Activated CD4-positive, alpha-beta memory T cell treated with anti-CD3 and anti-CD28 coated beads, Interleukin-2, amount 10 ng/mL, durations not matched to agents 7 days and 5 days (primary cell): Measurements from ENCODE around the gene CDC42EP4. TPM values are rescaled to one million over a fixed set of nuclear protein-coding genes. Genes with fewer than 3 reads are reported as not detected.
"Not testable (repeated sequence)": the region's sequence is repeated elsewhere in the genome, so short reads cannot be mapped to it uniquely, and the experiment has no call there.

ENCODE experiments used
- CTCF ChIA-PET: fragments of 350-600 bp; sonication (Branson Sonifier 250); formaldehyde crosslinking; loops from one replicate; lab custom pipeline; 2021; ENCODE audit warnings: antibody characterized with exemption, inconsistent platforms; lab: Charles Lee
- POLR2A ChIA-PET: fragments of 350-600 bp; sonication (Branson Sonifier 250); formaldehyde crosslinking; loops from one replicate; lab custom pipeline; 2021; ENCODE audit warnings: antibody characterized with exemption; lab: Charles Lee
- DNase-seq: peaks from one replicate; pipeline ENCODE4 v3.0.0-alpha.2; 2020
- H3K27ac Mint-ChIP-seq: one replicate; pipeline ENCODE4 v1.8.0; 2021; ENCODE audit warnings: mild to moderate bottlenecking, mixed read lengths
- H3K27me3 Mint-ChIP-seq: one replicate; pipeline ENCODE4 v1.8.0; 2021; ENCODE audit warnings: mixed read lengths
- H3K36me3 Mint-ChIP-seq: one replicate; pipeline ENCODE4 v1.8.0; 2021; ENCODE audit warnings: low read depth, mixed read lengths
- H3K4me1 Mint-ChIP-seq: one replicate; pipeline ENCODE4 v1.8.0; 2021; ENCODE audit warnings: mixed read lengths
- H3K4me3 Mint-ChIP-seq: one replicate; pipeline ENCODE4 v1.8.0; 2021; ENCODE audit warnings: mild to moderate bottlenecking, mixed read lengths
- H3K9me3 Mint-ChIP-seq: one replicate; pipeline ENCODE4 v1.8.0; 2021; ENCODE audit warnings: mixed read lengths
- total RNA-seq, 2 experiments: library from RNA; stranded (reverse); gene quantifications; one replicate each; pipeline ENCODE4 v1.2.3, GENCODE V29; 2021

The CDC42EP4 gene
- total RNA-seq, 2 experiments from 2014 or later: 3.6 to 3.8 TPM

GRCh38 chr17:73271072-73271471 is 40.7 kb downstream of the CDC42EP4 start:
- no peaks in the 10 kb centered on the region for H3K9me3 Mint-ChIP-seq
- POLR2A ChIA-PET: no interaction called here
- no peaks in the 10 kb centered on the region for H3K27me3 Mint-ChIP-seq
- no peak for DNase-seq
- no peaks in the 10 kb centered on the region for H3K36me3 Mint-ChIP-seq
- no peak overlapping the region for H3K27ac Mint-ChIP-seq
- CTCF ChIA-PET: interaction anchor here (1.7 kb wide), 1 partner anchor 99 kb away, joined by 4 read pairs; no protein-coding TSS in a partner anchor
- H3K4me3 Mint-ChIP-seq: no peak overlapping the region
- H3K4me1 Mint-ChIP-seq: no peaks in the 10 kb centered on the region

- Mint-ChIP-seq H3K27ac (no peak overlapping the region), H3K4me3 (no peak overlapping the region), H3K27me3 (no peaks in the 10 kb centered on the region), H3K36me3 (no peaks in the 10 kb centered on the region), H3K9me3 (no peaks in the 10 kb centered on the region), H3K4me1 (no peaks in the 10 kb centered on the region)
- CTCF ChIA-PET: interaction anchor here (1.7 kb wide), 1 partner anchor 100 kb away, joined by 4 read pairs; no protein-coding TSS in a partner anchor
- DNase-seq: no peak
- POLR2A ChIA-PET: no interaction called here
Measured at GRCh38 chr17:73269791-73270190, 42.0 kb downstream of the CDC42EP4 start.

GRCh38 chr17:73269329-73269615 is 42.5 kb downstream of the CDC42EP4 start:
- H3K4me1 Mint-ChIP-seq: no peaks in the 10 kb centered on the region
- ChIA-PET CTCF (interaction anchor here (1.6 to 1.7 kb wide), 2 partner anchors 14 to 101 kb away, joined by 4 to 6 read pairs; no protein-coding TSS in a partner anchor), POLR2A (no interaction called here)
- no peaks in the 10 kb centered on the region for H3K27me3 Mint-ChIP-seq
- no peaks in the 10 kb centered on the region for H3K9me3 Mint-ChIP-seq
- no peaks in the 10 kb centered on the region for H3K36me3 Mint-ChIP-seq
- no peak overlapping the region for H3K4me3 Mint-ChIP-seq
- no peak for DNase-seq
- no peak overlapping the region for H3K27ac Mint-ChIP-seq

- Mint-ChIP-seq H3K27me3 (no peaks in the 10 kb centered on the region), H3K4me3 (no peak overlapping the region), H3K9me3 (no peaks in the 10 kb centered on the region), H3K27ac (no peak overlapping the region), H3K4me1 (no peaks in the 10 kb centered on the region), H3K36me3 (no peaks in the 10 kb centered on the region)
- no peak for DNase-seq
- ChIA-PET CTCF (interaction anchor here (0.6 to 1.6 kb wide), 3 partner anchors 13 to 101 kb away, joined by 5 to 7 read pairs (median 6); no protein-coding TSS in a partner anchor), POLR2A (no interaction called here)
Measured at GRCh38 chr17:73268582-73269328, 43.0 kb downstream of the CDC42EP4 start.

- no peaks in the 10 kb centered on the region for H3K9me3 Mint-ChIP-seq
- POLR2A ChIA-PET: no interaction called here
Measured at GRCh38 chr17:73267648-73268537, 43.9 kb downstream of the CDC42EP4 start.

GRCh38 chr17:73266796-73267195 is 45.0 kb downstream of the CDC42EP4 start:
- no peak overlapping the region for H3K27ac Mint-ChIP-seq
- peaks cover 2% of the 10 kb centered on the region for H3K27me3 Mint-ChIP-seq
- H3K4me1 Mint-ChIP-seq: no peaks in the 10 kb centered on the region
- H3K9me3 Mint-ChIP-seq: no peaks in the 10 kb centered on the region
- no peak for DNase-seq
- no peaks in the 10 kb centered on the region for H3K36me3 Mint-ChIP-seq
- POLR2A ChIA-PET: no interaction called here
- CTCF ChIA-PET: interaction anchor here (1.1 to 1.6 kb wide), 3 partner anchors 11 to 539 kb away, joined by 3 to 5 read pairs (median 4); no protein-coding TSS in a partner anchor
- H3K4me3 Mint-ChIP-seq: no peak overlapping the region

More at GRCh38 chr17:73267648-73268537, 43.9 kb downstream of the CDC42EP4 start:
- DNase-seq: no peak
- Mint-ChIP-seq H3K36me3 (no peaks in the 10 kb centered on the region), H3K4me3 (no peak overlapping the region), H3K4me1 (no peaks in the 10 kb centered on the region), H3K27me3 (peaks cover 2% of the 10 kb centered on the region), H3K27ac (no peak overlapping the region)
- CTCF ChIA-PET: interaction anchor here (0.6 to 1.6 kb wide), 3 partner anchors 12 to 102 kb away, joined by 5 to 7 read pairs (median 6); no protein-coding TSS in a partner anchor

- CTCF ChIA-PET: interaction anchor here (0.7 to 1.6 kb wide), 4 partner anchors 11 to 538 kb away, joined by 3 to 5 read pairs (median 4); no protein-coding TSS in a partner anchor
- DNase-seq: no peak
- Mint-ChIP-seq H3K9me3 (no peaks in the 10 kb centered on the region), H3K27me3 (peaks cover 2% of the 10 kb centered on the region), H3K36me3 (no peaks in the 10 kb centered on the region), H3K4me3 (no peak overlapping the region), H3K27ac (no peak overlapping the region), H3K4me1 (no peaks in the 10 kb centered on the region)
- POLR2A ChIA-PET: no interaction called here
Measured at GRCh38 chr17:73265646-73266640, 45.9 kb downstream of the CDC42EP4 start.

GRCh38 chr17:73264448-73264847 is 47.4 kb downstream of the CDC42EP4 start:
- POLR2A ChIA-PET, H3K27ac Mint-ChIP-seq, DNase-seq, CTCF ChIA-PET, H3K4me3 Mint-ChIP-seq, H3K36me3 Mint-ChIP-seq, H3K27me3 Mint-ChIP-seq, H3K9me3 Mint-ChIP-seq, H3K4me1 Mint-ChIP-seq: not testable (repeated sequence)

GRCh38 chr17:73262676-73263642 is 48.8 kb downstream of the CDC42EP4 start:
- Mint-ChIP-seq H3K4me3 (no peak overlapping the region), H3K36me3 (no peaks in the 10 kb centered on the region), H3K4me1 (no peaks in the 10 kb centered on the region), H3K27me3 (peaks cover 2% of the 10 kb centered on the region), H3K27ac (no peak overlapping the region), H3K9me3 (no peaks in the 10 kb centered on the region)
- CTCF ChIA-PET: interaction anchor here (0.7 to 0.9 kb wide), 3 partner anchors 8 to 536 kb away, joined by 3 to 5 read pairs (median 3); no protein-coding TSS in a partner anchor
- no peak for DNase-seq
- POLR2A ChIA-PET: no interaction called here

GRCh38 chr17:73261952-73262675 is 49.7 kb downstream of the CDC42EP4 start:
- CTCF ChIA-PET: interaction anchor here (0.9 kb wide), 1 partner anchor 535 kb away, joined by 5 read pairs; no protein-coding TSS in a partner anchor
- no peak overlapping the region for H3K4me3 Mint-ChIP-seq
- POLR2A ChIA-PET: no interaction called here

GRCh38 chr17:73261617-73261951 is 50.2 kb downstream of the CDC42EP4 start, which contains the start of gene CPSF4L:
Gene CPSF4L (minus strand): TSS chr17:73261880. CDS start chr17:73261818, 62 bp downstream.
- DNase-seq: no peak
- ChIA-PET POLR2A (no interaction called here), CTCF (interaction anchor here (2.1 kb wide), 1 partner anchor 108 kb away, joined by 12 read pairs; no protein-coding TSS in a partner anchor)
- Mint-ChIP-seq H3K9me3 (no peaks in the 10 kb centered on the region), H3K36me3 (no peaks in the 10 kb centered on the region), H3K4me1 (no peaks in the 10 kb centered on the region), H3K4me3 (no peak within 1 kb of the TSS), H3K27me3 (peaks cover 2% of the 10 kb centered on the region), H3K27ac (no peak within 1 kb of the TSS)

More at GRCh38 chr17:73261952-73262675, 49.7 kb downstream of the CDC42EP4 start:
- Mint-ChIP-seq H3K9me3 (no peaks in the 10 kb centered on the region), H3K4me1 (no peaks in the 10 kb centered on the region), H3K27ac (no peak overlapping the region), H3K36me3 (no peaks in the 10 kb centered on the region), H3K27me3 (peaks cover 2% of the 10 kb centered on the region)
- no peak for DNase-seq
